ENCODE measurements around the gene BTG4.

DNA sequence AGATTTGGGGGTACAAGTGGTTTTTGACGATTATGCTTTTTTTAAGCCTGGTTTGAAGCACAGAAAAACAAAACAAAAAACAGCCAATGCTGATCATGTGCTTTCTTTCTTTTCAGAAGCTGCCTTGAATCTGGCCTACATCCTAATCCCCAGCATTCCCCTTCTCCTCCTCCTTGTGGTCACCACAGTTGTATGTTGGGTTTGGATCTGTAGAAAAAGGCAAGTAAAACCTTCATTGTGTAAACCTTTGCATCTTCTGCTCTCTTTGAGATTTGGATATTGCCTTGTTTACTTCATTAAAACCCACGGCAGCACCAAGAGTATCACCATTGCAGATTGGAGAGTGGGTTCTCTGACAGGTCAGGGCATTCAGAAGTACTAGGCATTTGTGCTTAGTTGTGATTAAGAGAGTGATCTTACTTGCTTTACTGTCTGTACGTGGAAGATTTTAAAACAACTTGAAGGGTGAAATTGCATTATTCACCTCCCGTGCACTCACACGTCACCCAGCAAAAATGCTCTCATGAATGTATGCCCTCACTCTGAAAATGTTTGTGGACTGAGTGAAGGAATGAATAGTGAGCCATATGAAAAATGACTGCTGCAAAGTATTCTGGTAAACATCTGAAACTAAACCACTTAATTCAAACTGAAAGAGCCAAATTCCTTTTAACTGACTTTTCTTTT, 45.4 kb upstream of the BTG4 start:
- TF ChIP-seq, protein P1, sequence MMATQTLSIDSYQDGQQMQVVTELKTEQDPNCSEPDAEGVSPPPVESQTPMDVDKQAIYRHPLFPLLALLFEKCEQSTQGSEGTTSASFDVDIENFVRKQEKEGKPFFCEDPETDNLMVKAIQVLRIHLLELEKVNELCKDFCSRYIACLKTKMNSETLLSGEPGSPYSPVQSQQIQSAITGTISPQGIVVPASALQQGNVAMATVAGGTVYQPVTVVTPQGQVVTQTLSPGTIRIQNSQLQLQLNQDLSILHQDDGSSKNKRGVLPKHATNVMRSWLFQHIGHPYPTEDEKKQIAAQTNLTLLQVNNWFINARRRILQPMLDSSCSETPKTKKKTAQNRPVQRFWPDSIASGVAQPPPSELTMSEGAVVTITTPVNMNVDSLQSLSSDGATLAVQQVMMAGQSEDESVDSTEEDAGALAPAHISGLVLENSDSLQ (IDR thresholded peaks at IDR 0.05) = no peak
- no peak for TF ChIP-seq FOXP1 (CRISPR knock-in tag; IDR thresholded peaks at IDR 0.05)
- TF ChIP-seq EHMT2 (IDR thresholded peaks at IDR 0.05) = no peak
- TF ChIP-seq POLR2A (conservative IDR thresholded peaks at IDR 0.05) = no peak
- TF ChIP-seq JUND (IDR thresholded peaks at IDR 0.05; ENCODE audit: borderline replicate concordance, low read depth, low read length) = no peak
- TF ChIP-seq JUND (tag; IDR thresholded peaks at IDR 0.05; ENCODE audit: borderline replicate concordance, low read depth, low read length) = no peak
- no peak for TF ChIP-seq BCL6 (CRISPR knock-in tag; IDR thresholded peaks at IDR 0.05)
- TF ChIP-seq, protein P2, sequence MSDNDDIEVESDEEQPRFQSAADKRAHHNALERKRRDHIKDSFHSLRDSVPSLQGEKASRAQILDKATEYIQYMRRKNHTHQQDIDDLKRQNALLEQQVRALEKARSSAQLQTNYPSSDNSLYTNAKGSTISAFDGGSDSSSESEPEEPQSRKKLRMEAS (CRISPR knock-in tag; IDR thresholded peaks at IDR 0.05) = no peak
- no peak for TF ChIP-seq KLF10 (CRISPR knock-in tag; IDR thresholded peaks at IDR 0.05)

Data from K562 (cell line).